ENCODE results near the gene EGFL7. TPM values are rescaled to one million over a fixed set of nuclear protein-coding genes. Genes with fewer than 3 reads are reported as not detected.

EGFL7 gene
- total RNA-seq, 1 experiment from 2014 or later, result 54.6 TPM

DNA sequence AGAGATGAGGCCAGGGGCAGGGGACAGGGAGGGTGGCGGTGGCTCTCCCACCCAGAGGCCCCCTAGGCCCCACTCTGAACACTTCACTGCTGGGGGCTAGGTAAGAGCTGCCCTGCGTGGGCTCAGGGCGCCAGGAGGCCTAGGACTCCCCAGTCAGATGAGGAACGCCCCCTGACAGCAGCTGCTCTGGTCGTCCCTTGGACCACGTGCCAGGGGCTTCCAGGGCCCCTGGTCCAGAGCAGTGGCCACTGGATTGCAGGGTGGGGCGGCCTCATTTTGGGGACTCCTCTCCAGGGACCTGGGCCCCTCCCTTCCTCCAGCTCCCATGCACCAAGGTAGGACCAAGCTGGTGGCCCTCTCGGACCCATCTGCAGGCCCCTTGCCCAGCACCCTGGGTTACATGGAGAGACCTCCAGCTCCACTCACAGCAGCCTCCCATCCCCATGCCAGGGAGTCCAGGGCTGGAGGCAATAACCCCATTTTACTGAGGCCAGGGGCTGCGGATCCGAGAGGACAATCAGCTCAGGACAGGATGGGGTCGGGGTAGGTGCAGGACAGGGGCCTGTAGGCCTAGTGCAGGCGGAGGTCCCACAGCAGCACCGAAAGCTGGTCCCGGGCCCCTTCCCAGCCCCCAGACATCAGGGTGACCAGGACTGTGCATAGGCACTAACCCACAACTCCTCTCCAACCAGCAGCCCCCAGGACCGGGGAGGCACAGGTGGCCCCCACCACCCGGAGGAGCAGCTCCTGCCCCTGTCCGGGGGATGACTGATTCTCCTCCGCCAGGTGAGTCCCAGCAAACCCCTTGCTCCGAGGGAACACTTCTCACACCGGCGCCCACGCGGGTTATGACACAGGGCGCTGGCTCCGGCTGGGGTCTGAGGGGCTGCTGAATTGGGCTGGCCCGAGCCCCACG is 1.5 kb downstream of the EGFL7 start:
- ATAC-seq, result no peak
- POLR2A ChIA-PET, result no interaction called here
- Mint-ChIP-seq H3K27me3 (ENCODE audit: low read depth) (no peaks in the 10 kb centered on the region; the same call in 1 of the 2 replicates), H3K27ac (no peak overlapping the region), H3K36me3 (no peaks in the 10 kb centered on the region), H3K9me3 (no peaks in the 10 kb centered on the region), H3K4me3 (peak overlapping the region; percentile 74), H3K4me1 (peaks cover 3% of the 10 kb centered on the region; the same call in 1 of the 2 replicates)
- CTCF ChIA-PET, result interaction anchor here (0.9 to 2.7 kb wide), 5 partner anchors 12 to 35 kb away, joined by 3 to 11 read pairs (median 4); partner anchors contain the start of gene AGPAT2
- TF ChIP-seq, protein P1, sequence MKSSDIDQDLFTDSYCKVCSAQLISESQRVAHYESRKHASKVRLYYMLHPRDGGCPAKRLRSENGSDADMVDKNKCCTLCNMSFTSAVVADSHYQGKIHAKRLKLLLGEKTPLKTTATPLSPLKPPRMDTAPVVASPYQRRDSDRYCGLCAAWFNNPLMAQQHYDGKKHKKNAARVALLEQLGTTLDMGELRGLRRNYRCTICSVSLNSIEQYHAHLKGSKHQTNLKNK (CRISPR knock-in tag; IDR thresholded peaks at IDR 0.05), result no peak
- TF ChIP-seq, protein P2, sequence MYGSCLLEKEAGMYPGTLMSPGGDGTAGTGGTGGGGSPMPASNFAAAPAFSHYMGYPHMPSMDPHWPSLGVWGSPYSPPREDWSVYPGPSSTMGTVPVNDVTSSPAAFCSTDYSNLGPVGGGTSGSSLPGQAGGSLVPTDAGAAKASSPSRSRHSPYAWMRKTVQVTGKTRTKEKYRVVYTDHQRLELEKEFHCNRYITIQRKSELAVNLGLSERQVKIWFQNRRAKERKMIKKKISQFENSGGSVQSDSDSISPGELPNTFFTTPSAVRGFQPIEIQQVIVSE (CRISPR knock-in tag; IDR thresholded peaks at IDR 0.05; ENCODE audit: borderline replicate concordance), result 0 out of 2 replicates have a peak, but pooled peaks have one; percentile 21
- no peak for DNase-seq (ENCODE audit: low spot score)

DNA sequence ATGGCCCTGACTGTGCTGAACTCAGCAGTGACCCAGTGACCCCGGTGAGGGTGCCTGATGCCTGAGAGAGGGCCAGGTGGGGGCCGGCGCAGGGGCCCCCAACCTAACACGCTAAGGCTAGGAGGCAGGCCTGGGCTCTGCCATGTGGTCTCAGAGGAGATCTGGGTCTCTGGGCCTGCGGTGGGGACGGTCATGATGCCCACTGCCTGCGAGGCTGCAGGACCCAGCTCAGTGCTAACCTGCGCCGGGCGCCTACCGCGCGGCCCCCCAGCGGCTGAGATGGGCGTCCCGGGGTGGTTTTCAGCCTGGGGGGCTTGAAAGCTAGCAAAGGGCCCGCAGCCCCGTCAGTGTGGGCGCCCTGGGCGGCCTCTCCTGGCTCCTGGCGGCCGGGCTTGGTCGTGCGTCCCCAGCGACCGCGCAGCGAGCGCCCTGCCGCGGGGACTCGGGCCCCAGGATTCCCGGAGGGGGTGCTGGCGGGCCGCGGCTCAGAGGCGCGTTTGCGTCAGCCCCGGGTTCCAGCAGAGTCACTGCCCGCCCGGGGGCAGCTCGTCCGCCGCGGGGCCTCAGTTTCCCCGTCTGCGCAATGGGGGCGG is 2.5 kb downstream of the EGFL7 start:
- H3K36me3 Mint-ChIP-seq, result no peaks in the 10 kb centered on the region
- no peaks in the 10 kb centered on the region for H3K9me3 Mint-ChIP-seq
- DNase-seq (ENCODE audit: low spot score), result peak; percentile 43
- ATAC-seq, result peak; percentile 38
- H3K4me1 Mint-ChIP-seq, result peaks cover 3% of the 10 kb centered on the region; the same call in 1 of the 2 replicates
- peak overlapping the region; percentile 74 for H3K4me3 Mint-ChIP-seq
- POLR2A ChIA-PET, result no interaction called here
- H3K27ac Mint-ChIP-seq, result no peak overlapping the region
- no peaks in the 10 kb centered on the region; the same call in 1 of the 2 replicates for H3K27me3 Mint-ChIP-seq (ENCODE audit: low read depth)
- CTCF ChIA-PET, result interaction anchor here (0.6 to 2.7 kb wide), 8 partner anchors 8 to 443 kb away, joined by 3 to 11 read pairs (median 4); partner anchors contain the start of gene AGPAT2
- TF ChIP-seq, protein P3, sequence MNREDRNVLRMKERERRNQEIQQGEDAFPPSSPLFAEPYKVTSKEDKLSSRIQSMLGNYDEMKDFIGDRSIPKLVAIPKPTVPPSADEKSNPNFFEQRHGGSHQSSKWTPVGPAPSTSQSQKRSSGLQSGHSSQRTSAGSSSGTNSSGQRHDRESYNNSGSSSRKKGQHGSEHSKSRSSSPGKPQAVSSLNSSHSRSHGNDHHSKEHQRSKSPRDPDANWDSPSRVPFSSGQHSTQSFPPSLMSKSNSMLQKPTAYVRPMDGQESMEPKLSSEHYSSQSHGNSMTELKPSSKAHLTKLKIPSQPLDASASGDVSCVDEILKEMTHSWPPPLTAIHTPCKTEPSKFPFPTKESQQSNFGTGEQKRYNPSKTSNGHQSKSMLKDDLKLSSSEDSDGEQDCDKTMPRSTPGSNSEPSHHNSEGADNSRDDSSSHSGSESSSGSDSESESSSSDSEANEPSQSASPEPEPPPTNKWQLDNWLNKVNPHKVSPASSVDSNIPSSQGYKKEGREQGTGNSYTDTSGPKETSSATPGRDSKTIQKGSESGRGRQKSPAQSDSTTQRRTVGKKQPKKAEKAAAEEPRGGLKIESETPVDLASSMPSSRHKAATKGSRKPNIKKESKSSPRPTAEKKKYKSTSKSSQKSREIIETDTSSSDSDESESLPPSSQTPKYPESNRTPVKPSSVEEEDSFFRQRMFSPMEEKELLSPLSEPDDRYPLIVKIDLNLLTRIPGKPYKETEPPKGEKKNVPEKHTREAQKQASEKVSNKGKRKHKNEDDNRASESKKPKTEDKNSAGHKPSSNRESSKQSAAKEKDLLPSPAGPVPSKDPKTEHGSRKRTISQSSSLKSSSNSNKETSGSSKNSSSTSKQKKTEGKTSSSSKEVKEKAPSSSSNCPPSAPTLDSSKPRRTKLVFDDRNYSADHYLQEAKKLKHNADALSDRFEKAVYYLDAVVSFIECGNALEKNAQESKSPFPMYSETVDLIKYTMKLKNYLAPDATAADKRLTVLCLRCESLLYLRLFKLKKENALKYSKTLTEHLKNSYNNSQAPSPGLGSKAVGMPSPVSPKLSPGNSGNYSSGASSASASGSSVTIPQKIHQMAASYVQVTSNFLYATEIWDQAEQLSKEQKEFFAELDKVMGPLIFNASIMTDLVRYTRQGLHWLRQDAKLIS (CRISPR knock-in tag; IDR thresholded peaks at IDR 0.05; ENCODE audit: borderline replicate concordance), result no peak
- no peak for TF ChIP-seq ZNF263 (CRISPR knock-in tag; IDR thresholded peaks at IDR 0.05; ENCODE audit: low read depth)
- TF ChIP-seq, protein P2 (CRISPR knock-in tag; IDR thresholded peaks at IDR 0.05; ENCODE audit: borderline replicate concordance), result peak; percentile 77
- peak; percentile 63 for TF ChIP-seq ZNF423 (CRISPR knock-in tag; IDR thresholded peaks at IDR 0.05)
- TF ChIP-seq GABPB1 (CRISPR knock-in tag; IDR thresholded peaks at IDR 0.05), result no peak
- TF ChIP-seq SP1 (CRISPR knock-in tag; conservative IDR thresholded peaks at IDR 0.05), result no peak

DNA sequence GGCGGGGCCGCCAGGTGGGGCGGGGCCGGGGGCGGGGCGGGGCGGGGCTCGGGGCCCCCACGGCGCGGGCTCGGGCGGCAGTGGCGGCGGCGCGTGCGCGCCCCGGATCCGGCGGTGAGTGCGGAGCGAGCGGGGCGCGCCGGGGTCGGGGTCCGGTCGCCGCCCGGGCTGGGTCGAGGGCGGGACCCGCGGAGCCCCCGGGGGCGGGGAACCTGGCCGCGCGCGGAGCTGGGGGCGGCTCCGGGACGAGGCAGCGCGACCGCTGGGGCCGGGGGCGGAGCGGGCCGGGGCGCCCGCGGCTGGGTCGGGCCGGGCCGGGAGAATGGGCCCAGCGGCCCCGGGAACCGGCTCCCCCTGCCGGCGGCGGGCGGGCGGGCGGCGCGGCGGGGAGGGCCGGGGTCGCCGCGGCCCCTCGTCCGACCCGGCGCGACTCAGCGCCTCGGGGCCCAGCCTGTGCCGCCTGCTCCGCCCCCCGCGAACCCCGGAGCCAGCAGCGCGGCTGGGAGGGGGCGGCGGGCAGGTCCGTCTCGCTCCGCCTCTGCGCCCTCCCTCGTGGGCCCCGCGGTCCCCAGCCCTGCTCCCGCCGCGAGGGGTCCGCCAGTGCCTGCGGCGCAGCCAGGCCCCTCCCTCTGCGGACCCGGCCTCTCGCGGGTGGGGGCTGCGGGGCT is 3.1 kb downstream of the EGFL7 start:
- DNase-seq (ENCODE audit: low spot score) (peak; percentile 37), ATAC-seq (peak; percentile 38)
- CTCF ChIA-PET, result interaction anchor here (0.6 to 2.7 kb wide), 6 partner anchors 9 to 442 kb away, joined by 3 to 11 read pairs (median 4); partner anchors contain the start of gene AGPAT2
- TF ChIP-seq TP53 (CRISPR knock-in tag; IDR thresholded peaks at IDR 0.05) (no peak), ZNF423 (CRISPR knock-in tag; IDR thresholded peaks at IDR 0.05) (no peak), ATF1 (CRISPR knock-in tag; IDR thresholded peaks at IDR 0.05) (no peak), RELA (CRISPR knock-in tag; IDR thresholded peaks at IDR 0.05; ENCODE audit: borderline replicate concordance) (no peak), ZBTB21 (CRISPR knock-in tag; IDR thresholded peaks at IDR 0.05; ENCODE audit: borderline replicate concordance) (no peak), ZNF317 (CRISPR knock-in tag; IDR thresholded peaks at IDR 0.05; ENCODE audit: borderline replicate concordance, low read depth) (no peak), IRF2 (CRISPR knock-in tag; IDR thresholded peaks at IDR 0.05; ENCODE audit: borderline replicate concordance, low read depth) (no peak)
- TF ChIP-seq, protein P4, sequence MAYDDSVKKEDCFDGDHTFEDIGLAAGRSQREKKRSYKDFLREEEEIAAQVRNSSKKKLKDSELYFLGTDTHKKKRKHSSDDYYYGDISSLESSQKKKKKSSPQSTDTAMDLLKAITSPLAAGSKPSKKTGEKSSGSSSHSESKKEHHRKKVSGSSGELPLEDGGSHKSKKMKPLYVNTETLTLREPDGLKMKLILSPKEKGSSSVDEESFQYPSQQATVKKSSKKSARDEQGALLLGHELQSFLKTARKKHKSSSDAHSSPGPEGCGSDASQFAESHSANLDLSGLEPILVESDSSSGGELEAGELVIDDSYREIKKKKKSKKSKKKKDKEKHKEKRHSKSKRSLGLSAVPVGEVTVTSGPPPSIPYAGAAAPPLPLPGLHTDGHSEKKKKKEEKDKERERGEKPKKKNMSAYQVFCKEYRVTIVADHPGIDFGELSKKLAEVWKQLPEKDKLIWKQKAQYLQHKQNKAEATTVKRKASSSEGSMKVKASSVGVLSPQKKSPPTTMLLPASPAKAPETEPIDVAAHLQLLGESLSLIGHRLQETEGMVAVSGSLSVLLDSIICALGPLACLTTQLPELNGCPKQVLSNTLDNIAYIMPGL (CRISPR knock-in tag; IDR thresholded peaks at IDR 0.05), result no peak
- H3K9me3 Mint-ChIP-seq, result no peaks in the 10 kb centered on the region
- no peaks in the 10 kb centered on the region; the same call in 1 of the 2 replicates for H3K27me3 Mint-ChIP-seq (ENCODE audit: low read depth)
- H3K4me3 Mint-ChIP-seq, result no peak overlapping the region
- H3K27ac Mint-ChIP-seq, result no peak overlapping the region
- POLR2A ChIA-PET, result no interaction called here
- H3K4me1 Mint-ChIP-seq, result peaks cover 3% of the 10 kb centered on the region; the same call in 1 of the 2 replicates
- H3K36me3 Mint-ChIP-seq, result no peaks in the 10 kb centered on the region
